Thoracic aorta (tissue), 2 donors: ENCODE measurements around the gene LRRIQ3. TPM values are rescaled to one million over a fixed set of nuclear protein-coding genes. Genes with fewer than 3 reads are reported as not detected.
A peak's percentile ranks its signal among the peaks of the same experiment; 100 is the strongest.

ENCODE experiments used
- ATAC-seq: fragments of 150-250 bp; one replicate; pipeline ENCODE4 v1.8.0; 2017; ENCODE audit warnings: low read depth; ENCODE audit not compliant: insufficient number of reproducible peaks, low FRiP score
- DNase-seq: peaks from one replicate; pipeline ENCODE4 v3.0.0-alpha.2; 2020; ENCODE audit warnings: low spot score
- H3K27ac ChIP-seq, 2 donors: fragments of 200-600 bp; sonication (generic); 1 replicate in 1 of 2; 2 replicates in 1 of 2; pipeline ENCODE4 v1.5.1; 2016; ENCODE audit warnings: mild to moderate bottlenecking in 2 of 2, moderate library complexity in 2 of 2
- H3K27me3 ChIP-seq: fragments of 200-600 bp; sonication (generic); replicated peaks from 2 replicates; pipeline ENCODE4 v1.6.0; 2016; ENCODE audit warnings: mild to moderate bottlenecking; ENCODE audit not compliant: insufficient read depth
- H3K36me3 ChIP-seq: fragments of 200-600 bp; sonication (generic); one replicate; pipeline ENCODE4 v1.5.1; 2016
- H3K4me1 ChIP-seq, 2 donors: fragments of 200-600 bp; sonication (generic); 1 replicate in 1 of 2; 2 replicates in 1 of 2; pipeline versions ENCODE4 v1.5.1 to v1.6.0; 2016; ENCODE audit warnings: low read depth in 2 of 2, mild to moderate bottlenecking in 1 of 2; ENCODE audit not compliant: control insufficient read depth in 1 of 2
- H3K4me3 ChIP-seq: fragments of 200-600 bp; sonication (generic); 2 replicates; pipeline ENCODE4 v1.5.1; 2016; ENCODE audit warnings: mild to moderate bottlenecking
- H3K9me3 ChIP-seq: fragments of 200-600 bp; sonication (generic); 2 replicates; pipeline ENCODE4 v1.5.1; 2016
- CTCF ChIP-seq: fragments of 200-600 bp; sonication (generic); IDR thresholded peaks from one replicate; pipeline ENCODE4 v1.5.1; 2019; ENCODE audit warnings: antibody characterized with exemption
- total RNA-seq, 2 donors: library from RNA; depleted of rRNA; stranded (reverse); fragments of >200 nt; gene quantifications; one replicate each; pipeline versions ENCODE4 v1.1.0 to v1.2.3, GENCODE V29; 2016

Gene LRRIQ3
- total RNA-seq, 2 donors from 2014 or later: 0.85 to 1.1 TPM

- no peak overlapping the region for H3K27ac ChIP-seq
- no peaks in the 10 kb centered on the region for H3K4me1 ChIP-seq
- ATAC-seq (no peak), DNase-seq (no peak)
- H3K4me3 ChIP-seq: no peak overlapping the region
- no peak for TF ChIP-seq CTCF
- H3K27me3 ChIP-seq: no peaks in the 10 kb centered on the region
- peaks cover 4% of the 10 kb centered on the region for H3K36me3 ChIP-seq
- no peaks in the 10 kb centered on the region for H3K9me3 ChIP-seq
Measured at GRCh38 chr1:74205266-74205665, 7.3 kb upstream of the LRRIQ3 start.

GRCh38 chr1:74199504-74199903, 1.5 kb upstream of the LRRIQ3 start:
- H3K4me3 ChIP-seq: no peak overlapping the region
- TF ChIP-seq CTCF: no peak
- H3K9me3 ChIP-seq: no peaks in the 10 kb centered on the region
- peaks cover 12 to 14% of the 10 kb centered on the region in 2 donors for H3K4me1 ChIP-seq
- ATAC-seq: no peak
- no peaks in the 10 kb centered on the region for H3K27me3 ChIP-seq
- no peak overlapping the region for H3K27ac ChIP-seq
- H3K36me3 ChIP-seq: peaks cover 2% of the 10 kb centered on the region
- DNase-seq: no peak

- H3K27ac ChIP-seq: peak overlapping the region; percentile 48 to 76
Measured at GRCh38 chr1:74197255-74197654, 721 bp downstream of the LRRIQ3 start.

GRCh38 chr1:74195339-74195738, 2.6 kb downstream of the LRRIQ3 start:
- peak overlapping the region in 1 of 2 donors; percentile 2 for H3K27ac ChIP-seq

More at GRCh38 chr1:74197255-74197654, 721 bp downstream of the LRRIQ3 start:
- no peak for ATAC-seq
- Histone ChIP-seq H3K4me1 (peaks cover 12 to 14% of the 10 kb centered on the region in 2 donors), H3K4me3 (peak overlapping the region; percentile 83), H3K27me3 (no peaks in the 10 kb centered on the region), H3K9me3 (no peaks in the 10 kb centered on the region), H3K36me3 (no peaks in the 10 kb centered on the region)
- DNase-seq: no peak
- no peak for TF ChIP-seq CTCF

GRCh38 chr1:74193908-74194307, 4.1 kb downstream of the LRRIQ3 start:
- no peak overlapping the region for H3K4me3 ChIP-seq
- peaks cover 2 to 3% of the 10 kb centered on the region in 2 donors for H3K4me1 ChIP-seq
- ATAC-seq: no peak
- H3K36me3 ChIP-seq: no peaks in the 10 kb centered on the region
- no peak for DNase-seq
- H3K27ac ChIP-seq: no peak overlapping the region
- no peaks in the 10 kb centered on the region for H3K27me3 ChIP-seq
- no peaks in the 10 kb centered on the region for H3K9me3 ChIP-seq
- TF ChIP-seq CTCF: no peak

More at GRCh38 chr1:74195339-74195738, 2.6 kb downstream of the LRRIQ3 start:
- Histone ChIP-seq H3K4me3 (no peak overlapping the region), H3K9me3 (no peaks in the 10 kb centered on the region), H3K27me3 (no peaks in the 10 kb centered on the region), H3K4me1 (peaks cover 12 to 14% of the 10 kb centered on the region in 2 donors), H3K36me3 (no peaks in the 10 kb centered on the region)
- ATAC-seq: no peak
- no peak for DNase-seq
- TF ChIP-seq CTCF: no peak
